Panc1 (cell line): Measurements from ENCODE around the gene CAAP1. TPM values are rescaled to one million over a fixed set of nuclear protein-coding genes. Genes with fewer than 3 reads are reported as not detected.

ENCODE experiments used
- ATAC-seq: fragments of 200-7000 bp; cut with Tn5 transposase; 2 replicates; pipeline ENCODE4 v1.9.1; 2020; ENCODE audit warnings: mild to moderate bottlenecking, moderate library complexity
- BruUV-seq: library from RNA; stranded (reverse); fragments of 400-500 nt; replicated peaks from 2 replicates; lab custom pipeline; 2021; lab: Mats Ljungman, UMichigan
- CTCF ChIA-PET: fragments of 300-600 bp; sonication (Branson Sonifier 250); formaldehyde crosslinking; loops from one replicate; lab custom pipeline; 2022; ENCODE audit warnings: antibody characterized with exemption; lab: Charles Lee
- POLR2A ChIA-PET: fragments of 300-600 bp; sonication (Branson Sonifier 250); formaldehyde crosslinking; loops from one replicate; lab custom pipeline; 2022; ENCODE audit warnings: antibody characterized with exemption; lab: Charles Lee
- DNase-seq: peaks from one replicate; pipeline ENCODE4 v3.0.0-alpha.2; 2010; ENCODE audit warnings: low read depth, low spot score
- H3K27ac ChIP-seq: 2 replicates; pipeline ENCODE4 v1.5.1; 2011; ENCODE audit warnings: mild to moderate bottlenecking, low read length, inconsistent platforms
- H3K27me3 ChIP-seq: fragments of 200-500 bp; sonication (Bioruptor generic); 2 replicates; pipeline ENCODE4 v1.6.0; 2014; ENCODE audit warnings: low read length, inconsistent platforms; ENCODE audit not compliant: control insufficient read depth, insufficient read depth
- H3K36me3 ChIP-seq: fragments of 200-500 bp; sonication (Bioruptor generic); 2 replicates; pipeline ENCODE4 v1.5.1; 2014; ENCODE audit warnings: inconsistent platforms, mild to moderate bottlenecking, low read length, moderate library complexity; ENCODE audit not compliant: control insufficient read depth, insufficient read depth
- H3K4me1 ChIP-seq: 2 replicates; pipeline ENCODE4 v1.5.1; 2011; ENCODE audit warnings: inconsistent platforms, mild to moderate bottlenecking, low read length, moderate library complexity; ENCODE audit not compliant: control insufficient read depth, insufficient read depth
- H3K4me3 ChIP-seq, 2 experiments: 2 replicates each; pipeline ENCODE4 v1.5.1; 2011 to 2012; ENCODE audit warnings: low read depth in 2 of 2, low read length in 2 of 2, mild to moderate bottlenecking in 2 of 2, inconsistent platforms in 1 of 2, moderate library complexity in 1 of 2
- H3K9me3 ChIP-seq: fragments of 200-500 bp; sonication (Bioruptor generic); 2 replicates; pipeline ENCODE4 v1.5.1; 2014; ENCODE audit warnings: low read depth, mild to moderate bottlenecking, inconsistent platforms, low read length, moderate library complexity; ENCODE audit not compliant: control insufficient read depth, insufficient read depth
- CTCF ChIP-seq: fragments of 450-650 bp; IDR thresholded peaks from 2 replicates; pipeline ENCODE4 v1.5.1; 2017; ENCODE audit warnings: mild to moderate bottlenecking
- POLR2AphosphoS5 ChIP-seq: IDR thresholded peaks from 2 replicates; pipeline ENCODE4 v1.6.1; 2012; ENCODE audit warnings: mild to moderate bottlenecking, low read depth, low read length, moderate library complexity
- REST ChIP-seq, 2 experiments: IDR thresholded peaks; 2 replicates each; pipeline ENCODE4 v1.6.1; 2011 to 2012; ENCODE audit warnings: low read depth in 2 of 2, control low read depth in 1 of 2, low read length in 1 of 2, mild to moderate bottlenecking in 1 of 2, moderate library complexity in 1 of 2; ENCODE audit not compliant: insufficient read depth in 1 of 2
- SIN3A ChIP-seq: IDR thresholded peaks from 2 replicates; pipeline ENCODE4 v1.6.1; 2012; ENCODE audit warnings: low read depth, mild to moderate bottlenecking, low read length, moderate library complexity, borderline replicate concordance; ENCODE audit not compliant: insufficient read depth
- TCF7L2 ChIP-seq: IDR thresholded peaks from 2 replicates; pipeline ENCODE4 v1.6.1; 2011; ENCODE audit warnings: mild to moderate bottlenecking, low read depth, low read length, inconsistent platforms
- in situ Hi-C: cut with HindIII; loops from 2 replicates; pipeline ENCODE4 v1.10.0; 2016; ENCODE audit warnings: low sequenced_read_pairs, low pct_unique_long_range_greater_than_20kb
- intact Hi-C: fragments of 100-400 bp; cut with micrococcal nuclease; formaldehyde crosslinking; loops from one replicate; pipeline ENCODE4 v1.10.0; 2022; ENCODE audit not compliant: unreplicated experiment
- total RNA-seq: library from RNA; stranded (reverse); gene quantifications from one replicate; pipeline ENCODE4 v1.2.1, GENCODE V29; 2021; ENCODE audit not compliant: unreplicated experiment

The CAAP1 gene
- total RNA-seq, 1 experiment from 2014 or later, result 7.2 TPM

GRCh38 chr9:26891726-26892125 is 876 bp downstream of the CAAP1 start:
- DNase-seq (no peak), ATAC-seq (no peak)
- Histone ChIP-seq H3K9me3 (no peaks in the 10 kb centered on the region), H3K27me3 (no peaks in the 10 kb centered on the region), H3K27ac (peak overlapping the region; percentile 82), H3K36me3 (peaks cover 2% of the 10 kb centered on the region; the same call in 1 of the 2 replicates), H3K4me3 (peak overlapping the region; percentile 64 to 75), H3K4me1 (no peaks in the 10 kb centered on the region)
- no TSS peak for BruUV-seq
- intact Hi-C loops, result no loop called here
- in situ Hi-C loops, result no loop called here
- ChIA-PET POLR2A (no interaction called here), CTCF (interaction anchor here (0.7 kb wide), 1 partner anchor 139 kb away, joined by 5 read pairs; no protein-coding TSS in a partner anchor)
- no peak for TF ChIP-seq CTCF
- no peak for TF ChIP-seq REST (IDR thresholded peaks at IDR 0.05; ENCODE audit: insufficient read depth in 1 of 2, low read depth in 2 of 2, low read length in 1 of 2)
- no peak for TF ChIP-seq POLR2AphosphoS5
- TF ChIP-seq SIN3A, result no peak
- TF ChIP-seq TCF7L2, result no peak

- BruUV-seq, result no TSS peak
- in situ Hi-C loops (no loop called here), intact Hi-C loops (no loop called here)
- CTCF ChIA-PET, result no interaction called here
- DNase-seq (no peak), ATAC-seq (no peak)
- no peaks in the 10 kb centered on the region for H3K27me3 ChIP-seq
- no peak overlapping the region for H3K4me3 ChIP-seq
- POLR2A ChIA-PET, result no interaction called here
- TF ChIP-seq SIN3A (no peak), REST (IDR thresholded peaks at IDR 0.05; ENCODE audit: insufficient read depth in 1 of 2, low read depth in 2 of 2, low read length in 1 of 2) (no peak), CTCF (no peak), POLR2AphosphoS5 (no peak), TCF7L2 (no peak)
- H3K27ac ChIP-seq, result no peak overlapping the region
- peaks cover 2% of the 10 kb centered on the region; the same call in 1 of the 2 replicates for H3K36me3 ChIP-seq
- no peaks in the 10 kb centered on the region for H3K9me3 ChIP-seq
- H3K4me1 ChIP-seq, result no peaks in the 10 kb centered on the region
Measured at GRCh38 chr9:26888271-26888670, 4.3 kb downstream of the CAAP1 start.
